CD4-positive, alpha-beta T cell (primary cell): Measurements from ENCODE around the gene P2RY11. TPM values are rescaled to one million over a fixed set of nuclear protein-coding genes. Genes with fewer than 3 reads are reported as not detected.

Experiments
- ATAC-seq: fragments of 200-7000 bp; cut with Tn5 transposase; one replicate; pipeline ENCODE4 v1.10.0; 2022; ENCODE audit warnings: mild to moderate bottlenecking; ENCODE audit not compliant: poor library complexity
- CTCF ChIA-PET: fragments of 350-600 bp; sonication (Branson Sonifier 250); formaldehyde crosslinking; loops from one replicate; lab custom pipeline; 2021; ENCODE audit warnings: antibody characterized with exemption, inconsistent platforms; lab: Charles Lee
- POLR2A ChIA-PET: fragments of 350-600 bp; sonication (Branson Sonifier 250); formaldehyde crosslinking; loops from one replicate; lab custom pipeline; 2021; ENCODE audit warnings: antibody characterized with exemption, inconsistent platforms; lab: Charles Lee
- DNase-seq, 14 experiments: peaks; one replicate each; pipeline ENCODE4 v3.0.0-alpha.2; 2013 to 2020; ENCODE audit warnings: mixed read lengths in 2 of 14
- H3K27ac ChIP-seq, 2 donors: one replicate each; pipeline versions ENCODE4 v1.5.1 to v1.7.0; 2013; ENCODE audit warnings: low read length in 2 of 2, low read depth in 1 of 2, mild to moderate bottlenecking in 1 of 2
- H3K27me3 ChIP-seq, 2 experiments: 1 replicate in 1 of 2; 2 replicates in 1 of 2; pipeline versions ENCODE4 v1.6.1 to v1.7.0; 2013; ENCODE audit warnings: low read length in 2 of 2, control low read depth in 1 of 2, mild to moderate bottlenecking in 1 of 2, moderate library complexity in 1 of 2; ENCODE audit not compliant: insufficient read depth in 2 of 2, control insufficient read depth in 1 of 2
- H3K36me3 ChIP-seq: one replicate; pipeline ENCODE4 v1.6.1; 2013; ENCODE audit warnings: low read length, control low read depth; ENCODE audit not compliant: insufficient read depth
- H3K4me1 ChIP-seq: one replicate; pipeline ENCODE4 v1.6.1; 2013; ENCODE audit warnings: low read length, control low read depth; ENCODE audit not compliant: insufficient read depth
- H3K4me3 ChIP-seq: one replicate; pipeline ENCODE4 v1.5.1; 2013; ENCODE audit warnings: mild to moderate bottlenecking, low read length, moderate library complexity
- H3K9me3 ChIP-seq, 2 experiments: 1 replicate in 1 of 2; 2 replicates in 1 of 2; pipeline versions ENCODE4 v1.6.1 to v1.7.0; 2013; ENCODE audit warnings: low read length in 2 of 2, mild to moderate bottlenecking in 2 of 2, control low read depth in 1 of 2, moderate library complexity in 1 of 2; ENCODE audit not compliant: control insufficient read depth in 1 of 2, insufficient read depth in 1 of 2
- H3K27ac Mint-ChIP-seq: one replicate; pipeline ENCODE4 v1.8.0; 2020; ENCODE audit warnings: mixed read lengths
- H3K27me3 Mint-ChIP-seq: one replicate; pipeline ENCODE4 v1.8.0; 2021; ENCODE audit warnings: mixed read lengths
- H3K36me3 Mint-ChIP-seq: one replicate; pipeline ENCODE4 v1.8.0; 2021; ENCODE audit warnings: low read depth, mixed read lengths
- H3K4me1 Mint-ChIP-seq: one replicate; pipeline ENCODE4 v1.8.0; 2021; ENCODE audit warnings: low read depth, mixed read lengths
- H3K4me3 Mint-ChIP-seq: one replicate; pipeline ENCODE4 v1.8.0; 2020; ENCODE audit warnings: mild to moderate bottlenecking, mixed read lengths
- H3K9me3 Mint-ChIP-seq: one replicate; pipeline ENCODE4 v1.8.0; 2020; ENCODE audit warnings: mixed read lengths
- intact Hi-C, 2 experiments: fragments of 100-400 bp; cut with DNase I in 1 of 2; cut with micrococcal nuclease in 1 of 2; formaldehyde crosslinking; loops; one replicate each; pipeline versions ENCODE4 v1.15.1 to v1.9.0; 2023 to 2025; cut with DNase I, micrococcal nuclease
- total RNA-seq, 174 experiments: library from RNA in 2 of 174; stranded (reverse) in 2 of 174; gene quantifications; one replicate each; pipeline ENCODE4 v1.2.3 and lab custom pipeline; 2021 to 2026
- TF ChIP-seq, protein P1 (sequence below): fragments of 200-600 bp; IDR thresholded peaks from one replicate; pipeline ENCODE4 v1.8.0; 2022; ENCODE audit warnings: antibody characterized with exemption, mild to moderate bottlenecking

P2RY11 gene
- total RNA-seq, 2 experiments from 2014 or later = 88.5 to 93.9 TPM

DNA sequence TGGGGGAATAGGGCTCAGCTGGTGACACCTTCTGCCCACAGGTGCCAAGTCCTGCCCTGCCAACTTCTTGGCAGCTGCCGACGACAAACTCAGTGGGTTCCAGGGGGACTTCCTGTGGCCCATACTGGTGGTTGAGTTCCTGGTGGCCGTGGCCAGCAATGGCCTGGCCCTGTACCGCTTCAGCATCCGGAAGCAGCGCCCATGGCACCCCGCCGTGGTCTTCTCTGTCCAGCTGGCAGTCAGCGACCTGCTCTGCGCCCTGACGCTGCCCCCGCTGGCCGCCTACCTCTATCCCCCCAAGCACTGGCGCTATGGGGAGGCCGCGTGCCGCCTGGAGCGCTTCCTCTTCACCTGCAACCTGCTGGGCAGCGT lies 2.1 kb downstream of the P2RY11 start:
- peak in 1 of 14 experiments; percentile 57 for DNase-seq
- Histone ChIP-seq H3K4me1 (peaks cover 80% of the 10 kb centered on the region), H3K4me3 (no peak overlapping the region), H3K9me3 (no peaks in the 10 kb centered on the region), H3K36me3 (peaks cover 77% of the 10 kb centered on the region), H3K27ac (peak overlapping the region in 1 of 2 donors; percentile 14), H3K27me3 (no peaks in the 10 kb centered on the region)
- ChIA-PET POLR2A (interaction anchor here (1.4 to 6.4 kb wide), 4 partner anchors 8 to 122 kb away, joined by 4 to 55 read pairs (median 24); partner anchors contain the start of gene PPAN), CTCF (interaction anchor here (0.6 to 2.5 kb wide), 6 partner anchors 9 to 292 kb away, joined by 3 to 13 read pairs (median 5); no protein-coding TSS in a partner anchor)
- TF ChIP-seq, protein P1, sequence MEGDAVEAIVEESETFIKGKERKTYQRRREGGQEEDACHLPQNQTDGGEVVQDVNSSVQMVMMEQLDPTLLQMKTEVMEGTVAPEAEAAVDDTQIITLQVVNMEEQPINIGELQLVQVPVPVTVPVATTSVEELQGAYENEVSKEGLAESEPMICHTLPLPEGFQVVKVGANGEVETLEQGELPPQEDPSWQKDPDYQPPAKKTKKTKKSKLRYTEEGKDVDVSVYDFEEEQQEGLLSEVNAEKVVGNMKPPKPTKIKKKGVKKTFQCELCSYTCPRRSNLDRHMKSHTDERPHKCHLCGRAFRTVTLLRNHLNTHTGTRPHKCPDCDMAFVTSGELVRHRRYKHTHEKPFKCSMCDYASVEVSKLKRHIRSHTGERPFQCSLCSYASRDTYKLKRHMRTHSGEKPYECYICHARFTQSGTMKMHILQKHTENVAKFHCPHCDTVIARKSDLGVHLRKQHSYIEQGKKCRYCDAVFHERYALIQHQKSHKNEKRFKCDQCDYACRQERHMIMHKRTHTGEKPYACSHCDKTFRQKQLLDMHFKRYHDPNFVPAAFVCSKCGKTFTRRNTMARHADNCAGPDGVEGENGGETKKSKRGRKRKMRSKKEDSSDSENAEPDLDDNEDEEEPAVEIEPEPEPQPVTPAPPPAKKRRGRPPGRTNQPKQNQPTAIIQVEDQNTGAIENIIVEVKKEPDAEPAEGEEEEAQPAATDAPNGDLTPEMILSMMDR = no peak
- H3K36me3 Mint-ChIP-seq = peaks cover 72% of the 10 kb centered on the region
- no peaks in the 10 kb centered on the region for H3K9me3 Mint-ChIP-seq
- peak overlapping the region; percentile 98 for H3K27ac Mint-ChIP-seq
- peak overlapping the region; percentile 11 for H3K4me3 Mint-ChIP-seq
- peaks cover 4% of the 10 kb centered on the region for H3K27me3 Mint-ChIP-seq
- intact Hi-C loops = loop anchor here (1.0 to 5.0 kb wide), 3 partner anchors 14 to 181 kb away; no protein-coding TSS in a partner anchor
- H3K4me1 Mint-ChIP-seq = peaks cover 32% of the 10 kb centered on the region
- no peak for ATAC-seq

DNA sequence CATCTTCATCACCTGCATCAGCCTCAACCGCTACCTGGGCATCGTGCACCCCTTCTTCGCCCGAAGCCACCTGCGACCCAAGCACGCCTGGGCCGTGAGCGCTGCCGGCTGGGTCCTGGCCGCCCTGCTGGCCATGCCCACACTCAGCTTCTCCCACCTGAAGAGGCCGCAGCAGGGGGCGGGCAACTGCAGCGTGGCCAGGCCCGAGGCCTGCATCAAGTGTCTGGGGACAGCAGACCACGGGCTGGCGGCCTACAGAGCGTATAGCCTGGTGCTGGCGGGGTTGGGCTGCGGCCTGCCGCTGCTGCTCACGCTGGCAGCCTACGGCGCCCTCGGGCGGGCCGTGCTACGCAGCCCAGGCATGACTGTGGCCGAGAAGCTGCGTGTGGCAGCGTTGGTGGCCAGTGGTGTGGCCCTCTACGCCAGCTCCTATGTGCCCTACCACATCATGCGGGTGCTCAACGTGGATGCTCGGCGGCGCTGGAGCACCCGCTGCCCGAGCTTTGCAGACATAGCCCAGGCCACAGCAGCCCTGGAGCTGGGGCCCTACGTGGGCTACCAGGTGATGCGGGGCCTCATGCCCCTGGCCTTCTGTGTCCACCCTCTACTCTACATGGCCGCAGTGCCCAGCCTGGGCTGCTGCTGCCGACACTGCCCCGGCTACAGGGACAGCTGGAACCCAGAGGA lies 2.6 kb downstream of the P2RY11 start:
- Mint-ChIP-seq H3K4me1 (peaks cover 32% of the 10 kb centered on the region), H3K27me3 (peaks cover 4% of the 10 kb centered on the region), H3K9me3 (no peaks in the 10 kb centered on the region), H3K36me3 (peaks cover 77% of the 10 kb centered on the region), H3K4me3 (peak overlapping the region; percentile 45), H3K27ac (peak overlapping the region; percentile 98)
- DNase-seq (peak in 3 of 14 experiments; percentile 19 to 51 (median 48)), ATAC-seq (no peak)
- Histone ChIP-seq H3K4me1 (peaks cover 85% of the 10 kb centered on the region), H3K4me3 (no peak overlapping the region), H3K27me3 (no peaks in the 10 kb centered on the region), H3K27ac (no peak overlapping the region), H3K9me3 (no peaks in the 10 kb centered on the region), H3K36me3 (peaks cover 74% of the 10 kb centered on the region)
- TF ChIP-seq, protein P1 = no peak
- ChIA-PET CTCF (interaction anchor here (0.6 to 2.4 kb wide), 3 partner anchors 10 to 18 kb away, joined by 3 to 12 read pairs (median 4); no protein-coding TSS in a partner anchor), POLR2A (interaction anchor here (0.8 to 6.4 kb wide), 5 partner anchors 8 to 122 kb away, joined by 4 to 55 read pairs (median 19); partner anchors contain the start of gene PPAN)
- intact Hi-C loops = loop anchor here (1.0 to 5.0 kb wide), 3 partner anchors 15 to 182 kb away; no protein-coding TSS in a partner anchor

DNA sequence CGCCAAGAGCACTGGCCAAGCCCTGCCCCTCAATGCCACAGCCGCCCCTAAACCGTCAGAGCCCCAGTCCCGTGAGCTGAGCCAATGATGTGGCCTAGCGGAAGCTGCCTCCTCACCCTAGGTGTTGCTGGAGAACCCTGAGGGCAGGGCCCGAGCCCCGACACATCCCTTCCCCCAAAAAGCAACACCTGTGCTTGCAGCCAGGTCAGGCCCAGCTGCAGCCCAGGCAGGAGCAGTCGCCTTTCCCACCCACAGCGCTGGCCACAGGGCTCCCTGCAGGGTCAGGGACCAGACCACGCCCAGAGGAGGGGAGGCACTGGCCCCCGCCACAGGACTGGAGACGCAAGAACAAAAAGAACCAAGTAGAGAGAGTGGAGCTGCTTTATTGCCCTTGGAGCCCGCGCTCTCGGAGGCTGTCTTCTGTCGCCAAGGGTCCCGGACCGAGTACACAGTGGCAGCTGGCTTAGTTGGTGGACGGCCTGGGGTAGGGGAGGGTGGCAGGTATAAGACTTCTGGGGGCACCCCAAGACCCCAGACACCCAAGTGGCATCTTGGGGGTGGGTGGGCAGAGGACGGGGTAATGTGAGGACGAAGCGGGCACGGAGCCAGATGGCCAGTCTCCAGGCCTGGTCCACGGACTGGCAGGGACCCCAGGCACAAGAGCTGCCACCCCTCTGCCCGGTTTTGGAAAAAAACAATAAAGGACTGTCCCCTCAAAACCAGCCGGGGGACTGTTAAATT lies 3.3 kb downstream of the P2RY11 start:
- intact Hi-C loops = loop anchor here in 1 of 2 experiments (5.0 kb wide), 1 partner anchor 183 kb away; no protein-coding TSS in a partner anchor
- CTCF ChIA-PET = interaction anchor here (0.6 to 2.4 kb wide), 3 partner anchors 10 to 18 kb away, joined by 3 to 12 read pairs (median 4); no protein-coding TSS in a partner anchor

More for the DNA sequence above, 3.3 kb downstream of the P2RY11 start:
- Mint-ChIP-seq H3K27ac (peak overlapping the region; percentile 33), H3K9me3 (no peaks in the 10 kb centered on the region), H3K27me3 (peaks cover 4% of the 10 kb centered on the region), H3K4me3 (peak overlapping the region; percentile 45), H3K36me3 (peaks cover 75% of the 10 kb centered on the region), H3K4me1 (peaks cover 36% of the 10 kb centered on the region)
- Histone ChIP-seq H3K4me3 (no peak overlapping the region), H3K27ac (no peak overlapping the region), H3K9me3 (no peaks in the 10 kb centered on the region), H3K4me1 (peaks cover 89% of the 10 kb centered on the region), H3K36me3 (peaks cover 67% of the 10 kb centered on the region), H3K27me3 (no peaks in the 10 kb centered on the region)
- POLR2A ChIA-PET = interaction anchor here (0.8 to 6.4 kb wide), 4 partner anchors 9 to 121 kb away, joined by 5 to 55 read pairs (median 16); partner anchors contain the start of gene PPAN
- ATAC-seq = no peak
- TF ChIP-seq, protein P1 = no peak
- DNase-seq = peak in 1 of 14 experiments; percentile 40
